A549 (cell line): ENCODE results near the gene MAFG.

Experiments
- BHLHE40 ChIP-seq: IDR thresholded peaks from 2 replicates; pipeline ENCODE4 v1.6.1; 2012; ENCODE audit warnings: low read depth, low read length, inconsistent platforms
- CHD4 ChIP-seq: fragments of 200-600 bp; sonication (generic); IDR thresholded peaks from 2 replicates; pipeline ENCODE4 v1.6.1; 2016; ENCODE audit warnings: antibody characterized with exemption, mild to moderate bottlenecking, borderline replicate concordance
- PHF8 ChIP-seq: fragments of 200-600 bp; sonication (generic); IDR thresholded peaks from 2 replicates; pipeline ENCODE4 v1.6.1; 2016; ENCODE audit warnings: low read depth, mild to moderate bottlenecking, antibody characterized with exemption, moderate library complexity, borderline replicate concordance
- POLR2A ChIP-seq: IDR thresholded peaks from 2 replicates; pipeline ENCODE4 v1.6.1; 2012; ENCODE audit warnings: mild to moderate bottlenecking, low read length
- POLR2AphosphoS2 ChIP-seq: conservative IDR thresholded peaks from 2 replicates; pipeline ENCODE4 v1.6.1; 2012; ENCODE audit warnings: low read length, improper control_type of control experiment, inconsistent platforms
- RARB ChIP-seq: fragments of 250-450 bp; sonication (Bioruptor Pico); IDR thresholded peaks from 2 replicates; pipeline ENCODE4 v1.8.0; 2021; ENCODE audit warnings: mild to moderate bottlenecking, moderate library complexity
- RCOR1 ChIP-seq: fragments of 150-350 bp; IDR thresholded peaks from 2 replicates; pipeline ENCODE4 v1.6.1; 2014; ENCODE audit warnings: antibody characterized with exemption, low read length, low read depth
- SREBF2 ChIP-seq: fragments of 450-650 bp; IDR thresholded peaks from 2 replicates; pipeline ENCODE4 v1.6.1; 2014; ENCODE audit warnings: mild to moderate bottlenecking, moderate library complexity
- TF ChIP-seq, protein P1 (sequence below): fragments of >200 bp; sonication (Bioruptor Twin); formaldehyde crosslinking; IDR thresholded peaks from 3 replicates; pipeline ENCODE4 v1.5.1; 2016
- TF ChIP-seq, protein P2 (sequence below): fragments of 200-600 bp; sonication (generic); IDR thresholded peaks from 2 replicates; pipeline ENCODE4 v1.6.1; 2016; ENCODE audit warnings: antibody characterized with exemption, mild to moderate bottlenecking, moderate library complexity
- TF ChIP-seq, protein P3 (sequence below): IDR thresholded peaks from 2 replicates; pipeline ENCODE4 v1.6.1; 2012

DNA sequence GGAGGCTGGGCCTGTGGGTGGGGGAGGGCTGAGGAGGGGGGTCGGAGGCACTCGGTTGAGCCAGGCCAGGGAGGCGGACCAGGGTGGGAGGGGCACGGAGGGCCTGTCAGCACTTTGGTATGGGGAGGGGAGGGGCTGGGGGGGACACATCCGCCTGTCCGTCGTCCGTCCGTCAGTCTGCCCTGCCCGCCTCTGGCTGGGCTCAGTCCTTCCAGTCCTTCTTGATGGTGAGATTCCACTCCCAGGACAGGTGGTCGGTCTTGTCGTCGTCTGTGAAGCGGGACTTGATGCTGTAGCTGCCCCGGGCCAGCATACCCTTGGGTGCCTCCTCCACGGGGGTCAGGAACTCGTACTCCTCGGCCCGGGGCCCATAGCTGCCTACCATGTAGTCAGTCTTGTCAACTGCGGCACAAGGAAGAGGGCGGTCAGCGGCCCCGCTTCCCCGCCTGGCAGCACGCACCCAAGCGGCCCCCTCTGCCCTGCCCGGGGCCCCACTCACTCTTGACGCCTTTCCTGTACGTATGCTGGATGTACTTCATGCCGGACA lies 58.8 kb downstream of the MAFG start:
- TF ChIP-seq, protein P1, sequence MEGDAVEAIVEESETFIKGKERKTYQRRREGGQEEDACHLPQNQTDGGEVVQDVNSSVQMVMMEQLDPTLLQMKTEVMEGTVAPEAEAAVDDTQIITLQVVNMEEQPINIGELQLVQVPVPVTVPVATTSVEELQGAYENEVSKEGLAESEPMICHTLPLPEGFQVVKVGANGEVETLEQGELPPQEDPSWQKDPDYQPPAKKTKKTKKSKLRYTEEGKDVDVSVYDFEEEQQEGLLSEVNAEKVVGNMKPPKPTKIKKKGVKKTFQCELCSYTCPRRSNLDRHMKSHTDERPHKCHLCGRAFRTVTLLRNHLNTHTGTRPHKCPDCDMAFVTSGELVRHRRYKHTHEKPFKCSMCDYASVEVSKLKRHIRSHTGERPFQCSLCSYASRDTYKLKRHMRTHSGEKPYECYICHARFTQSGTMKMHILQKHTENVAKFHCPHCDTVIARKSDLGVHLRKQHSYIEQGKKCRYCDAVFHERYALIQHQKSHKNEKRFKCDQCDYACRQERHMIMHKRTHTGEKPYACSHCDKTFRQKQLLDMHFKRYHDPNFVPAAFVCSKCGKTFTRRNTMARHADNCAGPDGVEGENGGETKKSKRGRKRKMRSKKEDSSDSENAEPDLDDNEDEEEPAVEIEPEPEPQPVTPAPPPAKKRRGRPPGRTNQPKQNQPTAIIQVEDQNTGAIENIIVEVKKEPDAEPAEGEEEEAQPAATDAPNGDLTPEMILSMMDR, result no peak
- TF ChIP-seq, protein P2, sequence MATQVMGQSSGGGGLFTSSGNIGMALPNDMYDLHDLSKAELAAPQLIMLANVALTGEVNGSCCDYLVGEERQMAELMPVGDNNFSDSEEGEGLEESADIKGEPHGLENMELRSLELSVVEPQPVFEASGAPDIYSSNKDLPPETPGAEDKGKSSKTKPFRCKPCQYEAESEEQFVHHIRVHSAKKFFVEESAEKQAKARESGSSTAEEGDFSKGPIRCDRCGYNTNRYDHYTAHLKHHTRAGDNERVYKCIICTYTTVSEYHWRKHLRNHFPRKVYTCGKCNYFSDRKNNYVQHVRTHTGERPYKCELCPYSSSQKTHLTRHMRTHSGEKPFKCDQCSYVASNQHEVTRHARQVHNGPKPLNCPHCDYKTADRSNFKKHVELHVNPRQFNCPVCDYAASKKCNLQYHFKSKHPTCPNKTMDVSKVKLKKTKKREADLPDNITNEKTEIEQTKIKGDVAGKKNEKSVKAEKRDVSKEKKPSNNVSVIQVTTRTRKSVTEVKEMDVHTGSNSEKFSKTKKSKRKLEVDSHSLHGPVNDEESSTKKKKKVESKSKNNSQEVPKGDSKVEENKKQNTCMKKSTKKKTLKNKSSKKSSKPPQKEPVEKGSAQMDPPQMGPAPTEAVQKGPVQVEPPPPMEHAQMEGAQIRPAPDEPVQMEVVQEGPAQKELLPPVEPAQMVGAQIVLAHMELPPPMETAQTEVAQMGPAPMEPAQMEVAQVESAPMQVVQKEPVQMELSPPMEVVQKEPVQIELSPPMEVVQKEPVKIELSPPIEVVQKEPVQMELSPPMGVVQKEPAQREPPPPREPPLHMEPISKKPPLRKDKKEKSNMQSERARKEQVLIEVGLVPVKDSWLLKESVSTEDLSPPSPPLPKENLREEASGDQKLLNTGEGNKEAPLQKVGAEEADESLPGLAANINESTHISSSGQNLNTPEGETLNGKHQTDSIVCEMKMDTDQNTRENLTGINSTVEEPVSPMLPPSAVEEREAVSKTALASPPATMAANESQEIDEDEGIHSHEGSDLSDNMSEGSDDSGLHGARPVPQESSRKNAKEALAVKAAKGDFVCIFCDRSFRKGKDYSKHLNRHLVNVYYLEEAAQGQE, result no peak
- TF ChIP-seq POLR2A, result peak; percentile 21; the same call in 1 of the 2 replicates
- TF ChIP-seq PHF8, result no peak
- TF ChIP-seq CHD4, result no peak
- no peak for TF ChIP-seq RARB
- TF ChIP-seq BHLHE40, result no peak
- TF ChIP-seq SREBF2, result no peak
- TF ChIP-seq POLR2AphosphoS2, result peak; percentile 83; the same call in 1 of the 2 replicates
- TF ChIP-seq, protein P3, sequence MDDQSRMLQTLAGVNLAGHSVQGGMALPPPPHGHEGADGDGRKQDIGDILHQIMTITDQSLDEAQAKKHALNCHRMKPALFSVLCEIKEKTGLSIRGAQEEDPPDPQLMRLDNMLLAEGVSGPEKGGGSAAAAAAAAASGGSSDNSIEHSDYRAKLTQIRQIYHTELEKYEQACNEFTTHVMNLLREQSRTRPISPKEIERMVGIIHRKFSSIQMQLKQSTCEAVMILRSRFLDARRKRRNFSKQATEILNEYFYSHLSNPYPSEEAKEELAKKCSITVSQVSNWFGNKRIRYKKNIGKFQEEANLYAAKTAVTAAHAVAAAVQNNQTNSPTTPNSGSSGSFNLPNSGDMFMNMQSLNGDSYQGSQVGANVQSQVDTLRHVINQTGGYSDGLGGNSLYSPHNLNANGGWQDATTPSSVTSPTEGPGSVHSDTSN, result peak; percentile 84
- no peak for TF ChIP-seq RCOR1
